ENCODE data around the gene CES1. TPM values are rescaled to one million over a fixed set of nuclear protein-coding genes. Genes with fewer than 3 reads are reported as not detected.
"Not testable (repeated sequence)": the region's sequence is repeated elsewhere in the genome, so short reads cannot be mapped to it uniquely, and the experiment has no call there.

CES1 gene
- total RNA-seq, 1 donor from 2014 or later: 0.26 TPM

DNA sequence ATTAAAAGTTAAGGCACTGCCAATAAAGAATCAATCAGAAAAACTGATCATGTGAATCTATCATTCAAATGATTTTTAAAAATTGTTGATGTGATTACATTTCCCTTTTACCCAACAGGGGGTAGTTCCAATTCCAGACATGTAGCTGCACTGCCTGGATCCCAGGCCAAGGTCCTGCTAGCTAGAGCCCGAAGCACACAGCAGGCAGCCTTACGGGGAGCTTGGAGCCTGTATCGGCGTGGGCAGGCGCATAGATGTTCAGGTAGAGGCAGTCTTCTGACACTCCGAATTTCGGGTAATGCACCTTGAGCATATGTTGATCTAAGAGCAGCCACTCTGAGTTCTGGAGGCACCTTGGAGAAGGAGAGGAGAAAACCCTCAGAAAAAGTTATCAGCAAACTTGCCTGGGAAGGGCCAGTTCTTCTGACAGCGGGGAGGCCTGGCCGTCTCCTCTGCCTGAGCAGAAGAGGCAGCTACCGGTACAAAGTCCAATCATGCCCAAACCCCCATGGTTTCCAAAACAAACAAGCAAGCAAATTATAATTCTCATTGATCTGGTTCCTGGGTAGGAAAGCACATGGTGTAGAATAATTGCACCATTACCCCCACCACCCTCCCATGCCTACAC lies 38.6 kb upstream of the CES1 start:
- FAIRE-seq (no peak), DNase-seq (ENCODE audit: low read depth) (no peak)
- TF ChIP-seq, protein P1, sequence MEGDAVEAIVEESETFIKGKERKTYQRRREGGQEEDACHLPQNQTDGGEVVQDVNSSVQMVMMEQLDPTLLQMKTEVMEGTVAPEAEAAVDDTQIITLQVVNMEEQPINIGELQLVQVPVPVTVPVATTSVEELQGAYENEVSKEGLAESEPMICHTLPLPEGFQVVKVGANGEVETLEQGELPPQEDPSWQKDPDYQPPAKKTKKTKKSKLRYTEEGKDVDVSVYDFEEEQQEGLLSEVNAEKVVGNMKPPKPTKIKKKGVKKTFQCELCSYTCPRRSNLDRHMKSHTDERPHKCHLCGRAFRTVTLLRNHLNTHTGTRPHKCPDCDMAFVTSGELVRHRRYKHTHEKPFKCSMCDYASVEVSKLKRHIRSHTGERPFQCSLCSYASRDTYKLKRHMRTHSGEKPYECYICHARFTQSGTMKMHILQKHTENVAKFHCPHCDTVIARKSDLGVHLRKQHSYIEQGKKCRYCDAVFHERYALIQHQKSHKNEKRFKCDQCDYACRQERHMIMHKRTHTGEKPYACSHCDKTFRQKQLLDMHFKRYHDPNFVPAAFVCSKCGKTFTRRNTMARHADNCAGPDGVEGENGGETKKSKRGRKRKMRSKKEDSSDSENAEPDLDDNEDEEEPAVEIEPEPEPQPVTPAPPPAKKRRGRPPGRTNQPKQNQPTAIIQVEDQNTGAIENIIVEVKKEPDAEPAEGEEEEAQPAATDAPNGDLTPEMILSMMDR (IDR thresholded peaks at IDR 0.05; ENCODE audit: insufficient read depth, low read length, severe bottlenecking): no peak
- H3K27me3 ChIP-seq (ENCODE audit: control insufficient read depth, insufficient read depth, low read length): no peaks in the 10 kb centered on the region
- no peaks in the 10 kb centered on the region for H3K36me3 ChIP-seq (ENCODE audit: control insufficient read depth, insufficient read depth, low read length)
- H3K4me3 ChIP-seq (ENCODE audit: low read depth, low read length): no peak overlapping the region

DNA sequence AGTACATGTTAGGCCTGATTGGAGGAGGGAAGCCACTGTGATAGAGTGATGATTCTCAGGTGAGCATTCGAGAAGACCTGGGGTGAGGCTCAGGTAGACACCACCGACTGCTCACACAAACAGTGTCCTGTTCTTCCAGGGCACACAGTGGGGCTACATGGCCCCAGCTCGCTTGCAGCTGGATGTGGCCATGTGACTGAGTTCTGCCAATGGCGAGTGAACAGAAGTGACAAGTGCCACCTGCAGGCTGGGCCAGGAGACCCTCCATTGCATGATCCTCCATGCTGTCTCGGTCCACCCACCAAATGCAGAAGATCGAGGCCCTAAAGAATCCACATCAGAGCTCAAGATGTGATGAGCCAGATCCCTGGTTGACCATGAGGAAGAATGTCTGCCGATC lies 36.1 kb upstream of the CES1 start:
- Histone ChIP-seq H3K27me3 (ENCODE audit: control insufficient read depth, insufficient read depth, low read length) (no peaks in the 10 kb centered on the region), H3K4me3 (ENCODE audit: low read depth, low read length) (no peak overlapping the region), H3K36me3 (ENCODE audit: control insufficient read depth, insufficient read depth, low read length) (no peaks in the 10 kb centered on the region)
- TF ChIP-seq, protein P1 (IDR thresholded peaks at IDR 0.05; ENCODE audit: insufficient read depth, low read length, severe bottlenecking): no peak
- FAIRE-seq (no peak), DNase-seq (ENCODE audit: low read depth) (no peak)

DNA sequence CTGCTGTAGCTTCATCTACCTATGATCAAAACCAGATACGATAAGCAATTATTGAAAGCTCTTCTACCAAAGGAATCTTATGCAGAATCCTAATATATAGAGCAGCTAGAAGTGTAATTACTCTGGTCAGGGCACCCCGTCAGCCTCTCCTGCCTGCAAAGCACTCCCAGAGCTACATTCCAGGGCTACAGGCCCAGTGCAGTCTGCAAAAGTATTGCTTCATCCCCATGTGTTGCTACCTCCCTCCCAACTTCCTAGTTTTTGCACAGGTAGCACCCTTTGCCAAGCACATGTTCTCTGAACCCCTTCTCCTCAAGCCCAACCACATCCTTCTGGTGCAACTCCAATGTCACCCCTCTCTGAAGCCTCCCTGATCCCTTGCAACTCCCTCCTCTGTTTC lies 35.2 kb upstream of the CES1 start:
- H3K36me3 ChIP-seq (ENCODE audit: control insufficient read depth, insufficient read depth, low read length): no peaks in the 10 kb centered on the region
- DNase-seq (ENCODE audit: low read depth) (no peak), FAIRE-seq (no peak)

DNA sequence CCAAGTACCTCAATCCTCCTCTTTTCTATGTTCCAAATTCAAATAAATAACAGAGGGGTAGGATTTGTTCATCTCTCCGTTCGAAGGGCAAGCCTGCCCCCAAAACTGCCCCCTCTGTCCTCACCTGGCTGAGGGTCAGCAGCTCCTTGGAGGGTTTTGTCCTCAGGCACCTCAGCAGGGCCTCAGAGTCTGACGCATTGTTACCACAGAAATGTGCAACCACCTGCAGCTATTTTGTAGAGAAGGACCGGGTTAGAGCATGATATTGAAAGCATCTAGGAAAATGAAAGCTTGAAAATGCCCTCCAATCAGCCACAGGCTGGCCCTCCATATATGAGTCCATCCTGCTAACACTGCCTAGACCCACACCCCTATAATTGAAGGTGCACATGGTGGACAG lies 28.4 kb upstream of the CES1 start:
- no peak overlapping the region for H3K4me3 ChIP-seq (ENCODE audit: low read depth, low read length)
- FAIRE-seq (no peak), DNase-seq (ENCODE audit: low read depth) (no peak)
- no peaks in the 10 kb centered on the region for H3K27me3 ChIP-seq (ENCODE audit: control insufficient read depth, insufficient read depth, low read length)
- H3K36me3 ChIP-seq (ENCODE audit: control insufficient read depth, insufficient read depth, low read length): no peaks in the 10 kb centered on the region
- TF ChIP-seq, protein P1 (IDR thresholded peaks at IDR 0.05; ENCODE audit: insufficient read depth, low read length, severe bottlenecking): no peak

More for the DNA sequence above, 35.2 kb upstream of the CES1 start:
- no peaks in the 10 kb centered on the region for H3K27me3 ChIP-seq (ENCODE audit: control insufficient read depth, insufficient read depth, low read length)
- no peak overlapping the region for H3K4me3 ChIP-seq (ENCODE audit: low read depth, low read length)
- TF ChIP-seq, protein P1 (IDR thresholded peaks at IDR 0.05; ENCODE audit: insufficient read depth, low read length, severe bottlenecking): no peak

DNA sequence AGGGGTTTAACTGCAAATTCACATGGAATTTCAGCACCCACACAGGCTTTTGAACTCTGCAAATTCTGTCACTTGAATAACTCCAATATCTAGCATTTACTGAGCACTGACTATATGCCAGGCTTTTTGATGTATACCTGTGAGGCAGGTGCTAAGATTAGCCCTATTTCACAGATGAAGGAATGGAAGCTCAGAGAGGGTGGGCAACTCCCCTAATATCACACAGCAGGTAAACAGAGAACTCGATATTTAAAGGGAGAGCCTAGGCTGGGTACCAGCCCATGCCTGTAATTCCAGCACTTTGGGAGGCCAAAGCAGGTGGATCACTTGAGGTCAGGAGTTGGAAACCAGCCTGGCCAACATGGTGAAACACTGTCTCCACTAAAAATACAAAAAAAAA lies 24.8 kb upstream of the CES1 start:
- H3K27me3 ChIP-seq (ENCODE audit: control insufficient read depth, insufficient read depth, low read length); H3K4me3 ChIP-seq (ENCODE audit: low read depth, low read length); DNase-seq (ENCODE audit: low read depth); H3K36me3 ChIP-seq (ENCODE audit: control insufficient read depth, insufficient read depth, low read length); FAIRE-seq: not testable (repeated sequence)

DNA sequence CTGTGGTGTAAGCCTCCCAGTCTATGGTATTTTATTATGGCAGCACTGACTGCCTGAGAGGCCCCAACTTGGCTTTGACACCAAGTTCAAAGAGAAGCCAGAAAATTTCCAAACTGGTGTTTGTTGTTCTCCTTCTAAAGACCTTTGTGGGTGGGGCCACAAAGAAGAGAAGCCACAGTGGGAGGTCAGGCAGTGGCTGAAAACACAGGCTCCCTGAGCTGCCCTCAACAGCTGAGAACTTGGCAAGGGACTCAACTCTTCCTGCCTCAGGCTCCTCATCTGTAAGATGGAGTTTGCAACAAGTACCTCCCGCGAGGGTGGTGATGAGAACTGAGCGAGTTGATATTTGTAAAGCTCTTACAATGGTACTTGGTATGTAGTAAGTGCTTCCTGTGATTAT lies 24.1 kb upstream of the CES1 start:
- Histone ChIP-seq H3K36me3 (ENCODE audit: control insufficient read depth, insufficient read depth, low read length) (no peaks in the 10 kb centered on the region), H3K27me3 (ENCODE audit: control insufficient read depth, insufficient read depth, low read length) (no peaks in the 10 kb centered on the region), H3K4me3 (ENCODE audit: low read depth, low read length) (no peak overlapping the region)
- TF ChIP-seq, protein P1 (IDR thresholded peaks at IDR 0.05; ENCODE audit: insufficient read depth, low read length, severe bottlenecking): no peak
- FAIRE-seq (no peak), DNase-seq (ENCODE audit: low read depth) (no peak)
